ENCODE data around the gene ITPK1. TPM values are rescaled to one million over a fixed set of nuclear protein-coding genes. Genes with fewer than 3 reads are reported as not detected.

ITPK1 gene
- polyA plus RNA-seq, 2 donors, result 15.8 to 22.4 TPM

DNA sequence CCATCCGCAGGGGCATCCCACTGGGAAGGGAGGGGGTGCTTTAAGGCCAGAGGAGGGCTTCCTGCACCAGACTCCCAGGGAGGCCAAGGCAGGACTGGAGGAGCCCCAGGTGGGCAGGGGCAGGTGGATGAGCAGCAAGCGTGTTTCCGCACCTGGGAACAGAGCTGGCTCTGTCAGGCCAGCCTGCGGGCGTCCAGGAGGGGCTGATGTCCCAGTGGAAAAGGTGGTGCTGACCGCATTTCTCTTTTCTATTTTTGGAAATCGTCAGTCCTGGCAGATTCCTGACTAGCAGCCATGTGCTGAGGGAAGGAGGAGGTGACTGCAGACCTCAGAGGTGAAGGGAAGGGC lies 165.6 kb downstream of the ITPK1 start:
- Histone ChIP-seq H3K4me3 (ENCODE audit: low read depth in 1 of 2, low read length in 2 of 2) (no peak overlapping the region), H3K27ac (ENCODE audit: low read depth in 2 of 2, low read length in 1 of 2) (no peak overlapping the region), H3K27me3 (ENCODE audit: control insufficient read depth in 1 of 2, insufficient read depth in 2 of 2, low read length in 2 of 2) (no peaks in the 10 kb centered on the region), H3K4me1 (ENCODE audit: control insufficient read depth in 2 of 2, insufficient read depth in 2 of 2, low read length in 1 of 2) (peaks cover 0 to 8% of the 10 kb centered on the region in 2 donors), H3K9me3 (ENCODE audit: control insufficient read depth in 2 of 2, insufficient read depth in 1 of 2, low read depth in 1 of 2, low read length in 1 of 2) (no peaks in the 10 kb centered on the region), H3K36me3 (ENCODE audit: control insufficient read depth in 2 of 2, insufficient read depth in 2 of 2, low read length in 1 of 2) (peaks cover 0 to 16% of the 10 kb centered on the region in 2 donors)
- WGBS, 2 donors, result 85% methylated on average over 7 of the region's 7 CpGs

DNA sequence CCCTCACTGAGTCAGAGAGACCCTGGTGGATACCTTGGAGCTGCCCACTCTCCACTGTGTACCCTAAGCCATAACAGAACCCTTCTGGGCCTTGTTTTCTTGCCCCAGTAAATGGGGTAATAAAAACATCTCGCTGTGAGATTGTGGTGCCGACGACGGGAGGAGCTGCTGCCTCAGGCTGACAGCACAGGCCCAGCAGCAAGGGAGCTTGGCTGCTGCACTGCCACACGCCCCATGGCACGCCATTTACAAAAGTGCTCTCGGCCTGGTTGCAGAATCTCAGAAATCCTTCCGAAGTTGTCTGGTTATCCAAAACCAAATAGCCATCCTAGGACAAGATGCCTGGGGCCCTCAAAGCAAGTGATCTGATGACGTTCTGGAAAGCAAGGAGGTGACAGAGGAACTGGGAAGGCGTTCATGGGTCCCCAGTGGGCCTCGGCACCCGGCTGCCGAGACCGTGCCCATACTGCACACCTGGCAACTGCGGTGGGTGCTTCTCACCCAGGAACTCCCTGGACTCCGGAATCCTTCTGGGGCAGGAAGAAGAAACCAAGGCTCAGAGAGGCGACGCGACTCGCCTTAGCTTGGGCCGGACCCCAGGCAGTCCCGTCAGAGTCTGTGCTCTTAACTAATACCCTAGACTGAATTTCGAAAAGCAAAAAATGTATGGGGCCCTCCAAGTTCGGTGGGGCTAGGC lies 166.1 kb downstream of the ITPK1 start:
- Histone ChIP-seq H3K27ac (ENCODE audit: low read depth in 2 of 2, low read length in 1 of 2) (no peak overlapping the region), H3K36me3 (ENCODE audit: control insufficient read depth in 2 of 2, insufficient read depth in 2 of 2, low read length in 1 of 2) (peaks cover 0 to 21% of the 10 kb centered on the region in 2 donors), H3K4me3 (ENCODE audit: low read depth in 1 of 2, low read length in 2 of 2) (no peak overlapping the region), H3K9me3 (ENCODE audit: control insufficient read depth in 2 of 2, insufficient read depth in 1 of 2, low read depth in 1 of 2, low read length in 1 of 2) (no peaks in the 10 kb centered on the region), H3K4me1 (ENCODE audit: control insufficient read depth in 2 of 2, insufficient read depth in 2 of 2, low read length in 1 of 2) (peaks cover 0 to 8% of the 10 kb centered on the region in 2 donors), H3K27me3 (ENCODE audit: control insufficient read depth in 1 of 2, insufficient read depth in 2 of 2, low read length in 2 of 2) (no peaks in the 10 kb centered on the region)
- 94 to 96% methylated on average over 24 of the region's 24 CpGs for WGBS, 2 donors

DNA sequence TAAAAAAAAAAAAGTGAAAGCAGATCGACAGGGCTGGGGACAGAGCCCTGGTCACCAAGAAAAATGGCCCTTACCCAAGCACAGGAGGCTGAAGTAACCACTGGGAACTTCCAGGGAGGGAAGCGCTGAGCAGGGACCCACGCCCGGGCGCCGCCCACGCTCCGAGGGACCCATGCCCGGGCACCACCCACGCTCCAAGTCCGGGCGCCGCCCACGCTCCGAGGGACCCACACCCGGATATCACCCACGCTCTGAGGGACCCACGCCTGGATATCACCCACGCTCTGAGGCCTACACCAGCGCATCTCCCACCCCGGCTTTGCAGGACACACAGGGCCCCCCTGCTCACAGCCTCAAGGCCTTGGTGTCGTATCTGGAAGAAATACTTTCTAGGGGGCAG lies 167.1 kb downstream of the ITPK1 start:
- no peak overlapping the region for H3K4me3 ChIP-seq (ENCODE audit: low read depth in 1 of 2, low read length in 2 of 2)
- H3K27me3 ChIP-seq (ENCODE audit: control insufficient read depth in 1 of 2, insufficient read depth in 2 of 2, low read length in 2 of 2), result no peaks in the 10 kb centered on the region
- no peak overlapping the region for H3K27ac ChIP-seq (ENCODE audit: low read depth in 2 of 2, low read length in 1 of 2)
- WGBS, 2 donors, result 83 to 93% methylated on average over 19 to 22 of the region's 22 CpGs
- peaks cover 0 to 24% of the 10 kb centered on the region in 2 donors for H3K36me3 ChIP-seq (ENCODE audit: control insufficient read depth in 2 of 2, insufficient read depth in 2 of 2, low read length in 1 of 2)
- no peaks in the 10 kb centered on the region for H3K9me3 ChIP-seq (ENCODE audit: control insufficient read depth in 2 of 2, insufficient read depth in 1 of 2, low read depth in 1 of 2, low read length in 1 of 2)
- peaks cover 0 to 6% of the 10 kb centered on the region in 2 donors for H3K4me1 ChIP-seq (ENCODE audit: control insufficient read depth in 2 of 2, insufficient read depth in 2 of 2, low read length in 1 of 2)

DNA sequence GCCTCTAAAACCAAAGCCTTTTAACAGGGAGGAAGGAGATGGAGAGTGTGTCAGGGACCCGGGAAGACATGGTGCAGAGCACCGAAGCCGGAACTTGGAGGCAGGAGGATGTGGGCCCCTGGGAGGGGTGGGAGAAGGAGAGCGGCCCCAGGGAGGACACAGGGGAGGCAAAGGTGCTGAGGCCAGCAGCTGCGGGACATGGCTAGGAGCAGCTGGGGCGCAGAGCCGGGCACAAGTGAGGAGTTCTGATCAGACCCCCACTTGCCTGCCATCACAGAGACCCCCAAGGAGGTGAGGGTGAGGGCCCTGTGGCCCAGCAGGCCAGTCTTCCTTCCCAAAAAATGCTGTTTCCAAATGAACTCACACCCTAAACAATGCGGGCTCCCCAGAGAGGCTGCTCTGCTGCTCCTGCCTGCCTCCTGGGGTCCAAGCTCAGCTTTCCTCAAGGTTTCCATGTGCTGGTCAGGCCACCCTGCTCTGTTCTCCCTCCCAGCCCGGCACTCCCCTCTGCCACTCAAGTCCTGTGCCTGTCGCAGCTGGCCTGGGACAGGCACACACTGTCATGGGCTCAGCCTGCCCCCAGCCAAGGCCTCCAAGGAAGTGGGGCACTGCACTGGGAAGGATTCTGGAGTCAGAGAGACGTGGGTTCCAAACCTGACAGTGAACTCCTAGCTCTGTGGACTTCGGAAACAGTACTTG lies 168.7 kb downstream of the ITPK1 start:
- Histone ChIP-seq H3K4me1 (ENCODE audit: control insufficient read depth in 2 of 2, insufficient read depth in 2 of 2, low read length in 1 of 2) (peaks cover 0 to 6% of the 10 kb centered on the region in 2 donors), H3K27ac (ENCODE audit: low read depth in 2 of 2, low read length in 1 of 2) (no peak overlapping the region), H3K9me3 (ENCODE audit: control insufficient read depth in 2 of 2, insufficient read depth in 1 of 2, low read depth in 1 of 2, low read length in 1 of 2) (no peaks in the 10 kb centered on the region), H3K36me3 (ENCODE audit: control insufficient read depth in 2 of 2, insufficient read depth in 2 of 2, low read length in 1 of 2) (peaks cover 2 to 29% of the 10 kb centered on the region in 2 donors), H3K4me3 (ENCODE audit: low read depth in 1 of 2, low read length in 2 of 2) (no peak overlapping the region), H3K27me3 (ENCODE audit: control insufficient read depth in 1 of 2, insufficient read depth in 2 of 2, low read length in 2 of 2) (no peaks in the 10 kb centered on the region)
- 91 to 94% methylated on average over 12 of the region's 12 CpGs for WGBS, 2 donors

DNA sequence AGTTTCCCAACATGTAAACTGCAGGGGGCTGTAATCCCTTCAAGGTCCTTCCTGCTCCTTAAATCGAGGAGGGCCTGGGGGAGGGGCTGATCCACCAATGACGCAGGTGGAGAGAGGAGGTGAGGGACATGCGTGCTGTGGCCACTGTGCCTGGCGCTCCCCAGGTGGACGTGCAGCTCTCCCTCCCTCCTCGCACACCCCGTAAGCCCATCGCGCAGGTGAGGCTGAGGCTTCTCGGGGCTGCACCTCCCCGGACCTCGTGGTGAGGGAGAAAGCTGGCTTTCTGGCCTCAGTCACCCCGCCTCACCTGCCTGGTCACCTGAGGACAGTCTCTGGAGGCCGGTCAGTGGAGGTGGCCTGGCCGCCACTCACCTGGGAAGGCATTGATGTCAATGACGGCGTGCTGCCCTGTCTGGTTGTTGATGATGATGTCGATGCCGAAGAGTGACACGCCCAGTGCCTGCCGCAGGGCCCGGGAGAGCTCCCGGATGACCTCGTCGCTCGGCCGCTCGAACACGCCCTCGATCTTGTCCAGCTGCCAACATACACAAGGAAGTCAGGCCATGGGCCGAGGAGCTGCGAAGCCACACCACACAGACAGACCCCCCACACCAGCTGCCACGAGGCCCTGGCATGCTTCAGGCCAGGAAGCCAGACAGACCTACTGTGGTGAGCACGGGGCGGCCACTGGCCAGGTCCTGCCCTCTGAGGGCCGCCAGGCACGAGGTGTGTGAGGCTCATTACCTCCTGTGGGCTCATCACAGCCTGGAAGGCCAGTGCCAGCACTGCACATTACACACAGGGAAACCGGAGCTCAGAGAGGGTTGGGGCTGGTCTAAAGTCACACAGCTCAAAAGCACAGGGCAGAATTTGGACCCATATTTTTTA lies 169.5 kb downstream of the ITPK1 start:
- H3K9me3 ChIP-seq (ENCODE audit: control insufficient read depth in 2 of 2, insufficient read depth in 1 of 2, low read depth in 1 of 2, low read length in 1 of 2), result no peaks in the 10 kb centered on the region
- H3K36me3 ChIP-seq (ENCODE audit: control insufficient read depth in 2 of 2, insufficient read depth in 2 of 2, low read length in 1 of 2), result peaks cover 2 to 33% of the 10 kb centered on the region in 2 donors
- WGBS, 2 donors, result 60 to 70% methylated on average over 38 of the region's 38 CpGs
- no peaks in the 10 kb centered on the region for H3K27me3 ChIP-seq (ENCODE audit: control insufficient read depth in 1 of 2, insufficient read depth in 2 of 2, low read length in 2 of 2)
- peaks cover 0 to 6% of the 10 kb centered on the region in 2 donors for H3K4me1 ChIP-seq (ENCODE audit: control insufficient read depth in 2 of 2, insufficient read depth in 2 of 2, low read length in 1 of 2)
- no peak overlapping the region for H3K27ac ChIP-seq (ENCODE audit: low read depth in 2 of 2, low read length in 1 of 2)
- H3K4me3 ChIP-seq (ENCODE audit: low read depth in 1 of 2, low read length in 2 of 2), result no peak overlapping the region

DNA sequence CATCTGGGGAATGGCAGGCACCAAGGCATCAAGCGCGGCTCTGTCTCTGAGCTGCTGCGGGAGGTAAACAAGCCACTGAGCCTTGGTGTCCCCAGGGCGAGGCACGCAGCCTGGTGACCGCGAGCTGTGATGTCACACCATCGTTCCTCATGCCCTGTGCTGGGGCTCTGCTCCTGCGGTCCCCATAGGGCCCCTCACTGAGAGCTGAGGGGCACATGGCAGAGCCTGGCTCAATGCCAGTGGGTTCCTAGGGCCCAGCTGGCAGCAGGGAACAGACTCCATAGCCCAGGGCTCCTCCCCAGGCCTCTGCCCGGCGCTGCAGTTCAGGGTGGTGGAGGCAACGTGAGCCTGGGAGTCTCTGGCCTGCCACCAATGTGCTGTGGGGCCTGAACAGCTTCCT lies 170.2 kb downstream of the ITPK1 start:
- Histone ChIP-seq H3K4me3 (ENCODE audit: low read depth in 1 of 2, low read length in 2 of 2) (no peak overlapping the region), H3K27me3 (ENCODE audit: control insufficient read depth in 1 of 2, insufficient read depth in 2 of 2, low read length in 2 of 2) (no peaks in the 10 kb centered on the region), H3K4me1 (ENCODE audit: control insufficient read depth in 2 of 2, insufficient read depth in 2 of 2, low read length in 1 of 2) (peaks cover 0 to 6% of the 10 kb centered on the region in 2 donors), H3K36me3 (ENCODE audit: control insufficient read depth in 2 of 2, insufficient read depth in 2 of 2, low read length in 1 of 2) (peaks cover 2 to 30% of the 10 kb centered on the region in 2 donors), H3K9me3 (ENCODE audit: control insufficient read depth in 2 of 2, insufficient read depth in 1 of 2, low read depth in 1 of 2, low read length in 1 of 2) (no peaks in the 10 kb centered on the region), H3K27ac (ENCODE audit: low read depth in 2 of 2, low read length in 1 of 2) (no peak overlapping the region)
- 91 to 93% methylated on average over 12 of the region's 12 CpGs for WGBS, 2 donors

DNA sequence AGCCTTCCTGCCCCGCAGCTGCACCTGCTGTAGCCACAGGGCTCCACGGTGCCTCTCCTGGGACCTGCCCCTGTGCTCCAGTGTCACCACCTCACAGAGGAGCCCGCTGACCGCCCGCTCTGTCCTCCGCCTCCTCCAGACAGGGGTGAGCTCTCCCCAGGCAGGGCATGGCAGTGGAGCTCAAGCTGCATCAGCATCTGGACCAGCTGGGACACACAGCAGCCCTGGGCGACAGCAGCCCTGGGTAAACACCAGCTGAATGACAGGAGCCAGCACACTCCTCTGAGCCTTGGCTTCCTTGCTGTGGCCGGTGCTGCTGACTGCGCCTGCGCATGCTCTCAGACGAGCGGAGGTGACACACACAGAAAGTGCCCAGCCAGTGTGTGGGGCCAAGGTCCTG lies 170.7 kb downstream of the ITPK1 start:
- Histone ChIP-seq H3K36me3 (ENCODE audit: control insufficient read depth in 2 of 2, insufficient read depth in 2 of 2, low read length in 1 of 2) (peaks cover 2 to 30% of the 10 kb centered on the region in 2 donors), H3K27ac (ENCODE audit: low read depth in 2 of 2, low read length in 1 of 2) (no peak overlapping the region), H3K27me3 (ENCODE audit: control insufficient read depth in 1 of 2, insufficient read depth in 2 of 2, low read length in 2 of 2) (no peaks in the 10 kb centered on the region), H3K4me1 (ENCODE audit: control insufficient read depth in 2 of 2, insufficient read depth in 2 of 2, low read length in 1 of 2) (peaks cover 0 to 6% of the 10 kb centered on the region in 2 donors), H3K4me3 (ENCODE audit: low read depth in 1 of 2, low read length in 2 of 2) (no peak overlapping the region), H3K9me3 (ENCODE audit: control insufficient read depth in 2 of 2, insufficient read depth in 1 of 2, low read depth in 1 of 2, low read length in 1 of 2) (no peaks in the 10 kb centered on the region)
- 95 to 97% methylated on average over 12 of the region's 12 CpGs for WGBS, 2 donors

DNA sequence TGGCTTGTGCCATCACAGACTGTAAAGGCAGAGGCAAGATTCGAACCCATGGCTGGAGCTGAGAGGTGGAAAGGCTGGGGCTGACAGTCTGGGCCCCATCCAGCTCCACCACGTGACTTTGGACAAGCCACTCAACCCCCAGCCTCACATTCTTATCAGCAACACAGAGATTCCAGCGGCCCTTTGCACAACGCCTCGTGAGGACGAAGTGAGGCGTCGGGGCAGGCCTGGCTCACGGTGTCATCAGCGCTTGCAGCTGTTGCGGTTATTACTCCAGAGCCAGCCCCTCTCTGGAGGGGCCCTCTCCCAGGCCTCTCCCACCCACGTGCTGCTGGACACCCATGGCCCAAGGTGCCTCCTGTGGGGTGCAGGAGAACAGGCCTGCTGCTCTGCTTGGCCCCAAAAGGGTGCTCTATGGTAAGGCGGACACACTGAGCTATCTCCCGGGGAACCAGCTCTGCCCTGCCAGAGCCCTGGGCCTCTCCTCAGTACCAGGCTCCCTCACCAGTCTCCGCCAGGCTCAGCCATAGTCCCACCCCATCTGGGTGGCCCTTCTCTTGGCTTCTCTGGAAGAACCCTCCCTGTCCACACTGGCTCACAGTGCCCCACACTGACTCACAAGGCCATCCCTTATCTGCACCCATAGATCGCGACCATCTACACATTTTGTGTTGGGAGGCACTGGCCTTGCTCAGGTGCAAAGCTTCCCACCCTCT lies 171.7 kb downstream of the ITPK1 start:
- Histone ChIP-seq H3K4me1 (ENCODE audit: control insufficient read depth in 2 of 2, insufficient read depth in 2 of 2, low read length in 1 of 2) (peaks cover 0 to 6% of the 10 kb centered on the region in 2 donors), H3K4me3 (ENCODE audit: low read depth in 1 of 2, low read length in 2 of 2) (no peak overlapping the region), H3K27ac (ENCODE audit: low read depth in 2 of 2, low read length in 1 of 2) (no peak overlapping the region), H3K36me3 (ENCODE audit: control insufficient read depth in 2 of 2, insufficient read depth in 2 of 2, low read length in 1 of 2) (peaks cover 2 to 27% of the 10 kb centered on the region in 2 donors), H3K27me3 (ENCODE audit: control insufficient read depth in 1 of 2, insufficient read depth in 2 of 2, low read length in 2 of 2) (no peaks in the 10 kb centered on the region), H3K9me3 (ENCODE audit: control insufficient read depth in 2 of 2, insufficient read depth in 1 of 2, low read depth in 1 of 2, low read length in 1 of 2) (no peaks in the 10 kb centered on the region)
- 91 to 92% methylated on average over 17 of the region's 17 CpGs for WGBS, 2 donors

Measured in esophagus (tissue), 2 donors.